ENCODE measurements around the gene DOK4. TPM values are rescaled to one million over a fixed set of nuclear protein-coding genes. Genes with fewer than 3 reads are reported as not detected.

DOK4 gene
- total RNA-seq, 3 donors from 2014 or later, result 68.4 to 143 (median 101) TPM

GRCh38 chr16:57469046-57469445, 17.2 kb downstream of the DOK4 start:
- Histone ChIP-seq H3K9me3 (no peaks in the 10 kb centered on the region), H3K36me3 (ENCODE audit: low read depth) (peaks cover 16% of the 10 kb centered on the region), H3K4me3 (no peak overlapping the region), H3K4me1 (ENCODE audit: low read depth) (peaks cover 20% of the 10 kb centered on the region)
- ATAC-seq, result no peak
- DNase-seq, result no peak
- intact Hi-C loops (cut with DNase I, micrococcal nuclease), result no loop called here
- no peak for TF ChIP-seq CTCF (IDR thresholded peaks at IDR 0.05)

GRCh38 chr16:57468346-57468745, 17.9 kb downstream of the DOK4 start:
- TF ChIP-seq CTCF (IDR thresholded peaks at IDR 0.05), result no peak
- intact Hi-C loops (cut with DNase I, micrococcal nuclease), result no loop called here
- H3K4me1 ChIP-seq (ENCODE audit: low read depth), result peaks cover 27% of the 10 kb centered on the region
- no peak for ATAC-seq
- DNase-seq, result no peak
- peaks cover 16% of the 10 kb centered on the region for H3K36me3 ChIP-seq (ENCODE audit: low read depth)
- no peaks in the 10 kb centered on the region for H3K9me3 ChIP-seq
- no peak overlapping the region for H3K4me3 ChIP-seq

GRCh38 chr16:57464523-57464922, 21.8 kb downstream of the DOK4 start:
- intact Hi-C loops (cut with DNase I, micrococcal nuclease), result no loop called here
- no peak for DNase-seq
- peaks cover 12% of the 10 kb centered on the region for H3K4me1 ChIP-seq (ENCODE audit: low read depth)
- no peaks in the 10 kb centered on the region for H3K9me3 ChIP-seq
- ATAC-seq, result no peak
- no peak for TF ChIP-seq CTCF (IDR thresholded peaks at IDR 0.05)
- H3K36me3 ChIP-seq (ENCODE audit: low read depth), result peaks cover 6% of the 10 kb centered on the region
- H3K4me3 ChIP-seq, result no peak overlapping the region

- intact Hi-C loops (cut with DNase I, micrococcal nuclease), result no loop called here
- H3K9me3 ChIP-seq, result no peaks in the 10 kb centered on the region
- H3K36me3 ChIP-seq (ENCODE audit: low read depth), result no peaks in the 10 kb centered on the region
- H3K4me1 ChIP-seq (ENCODE audit: low read depth), result peaks cover 12% of the 10 kb centered on the region
- no peak for DNase-seq
- H3K4me3 ChIP-seq, result peak overlapping the region; percentile 91
- ATAC-seq, result peak; percentile 64
- TF ChIP-seq CTCF (IDR thresholded peaks at IDR 0.05), result no peak
These were observed 23.3 kb downstream of the DOK4 start for GRCh38 chr16:57462978-57463362.

- no peaks in the 10 kb centered on the region for H3K9me3 ChIP-seq
- peak within 1 kb of the TSS; percentile 91 for H3K4me3 ChIP-seq
- DNase-seq (peak; percentile 92 to 94 (median 93)), ATAC-seq (peak; percentile 100)
- peak; percentile 97 for TF ChIP-seq CTCF (IDR thresholded peaks at IDR 0.05)
- intact Hi-C loops (cut with DNase I, micrococcal nuclease), result no loop called here
- H3K36me3 ChIP-seq (ENCODE audit: low read depth), result no peaks in the 10 kb centered on the region
- H3K4me1 ChIP-seq (ENCODE audit: low read depth), result peaks cover 12% of the 10 kb centered on the region
These were observed 23.9 kb downstream of the DOK4 start, which contains the start of gene POLR2C for GRCh38 chr16:57462209-57462977. Gene POLR2C, plus strand, starts transcription at chr16:57462679. Its CDS starts 46 bp downstream, at chr16:57462725.

Data from mucosa of descending colon (tissue), 3 donors.